Ramos (cell line): ENCODE data around the gene RNF149.

ENCODE experiments used
- in situ Hi-C: fragments of 300-500 bp; cut with MboI; formaldehyde crosslinking; loops from one replicate; pipeline ENCODE4 v1.14.3; 2022; ENCODE audit warnings: low sequenced_read_pairs; ENCODE audit not compliant: unreplicated experiment

RNF149 gene

GRCh38 chr2:101300164-101300563 is 8.3 kb downstream of the RNF149 start:
- in situ Hi-C loops = no loop called here

GRCh38 chr2:101299604-101300003 is 8.9 kb downstream of the RNF149 start:
- in situ Hi-C loops = no loop called here

GRCh38 chr2:101297383-101297782 is 11.1 kb downstream of the RNF149 start:
- in situ Hi-C loops = no loop called here

DNA sequence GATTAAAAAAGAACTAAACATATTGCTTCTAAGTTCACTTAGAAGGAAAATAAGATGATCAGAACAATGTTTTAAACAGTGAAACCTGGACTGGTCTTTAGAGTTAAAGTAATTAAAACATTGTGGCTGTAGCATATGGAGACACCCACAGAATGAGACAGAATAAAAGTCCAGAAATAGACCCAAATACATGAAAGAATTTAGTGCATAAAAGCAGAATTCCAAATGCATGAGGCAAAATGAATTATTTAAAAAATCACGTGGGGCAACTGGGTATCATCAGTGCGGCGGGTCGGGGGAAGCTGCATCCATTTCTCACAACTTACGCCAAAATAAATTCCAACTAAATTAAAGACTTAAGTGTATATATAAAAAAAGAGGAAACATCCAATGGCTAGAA is 12.1 kb downstream of the RNF149 start:
- in situ Hi-C loops = no loop called here

DNA sequence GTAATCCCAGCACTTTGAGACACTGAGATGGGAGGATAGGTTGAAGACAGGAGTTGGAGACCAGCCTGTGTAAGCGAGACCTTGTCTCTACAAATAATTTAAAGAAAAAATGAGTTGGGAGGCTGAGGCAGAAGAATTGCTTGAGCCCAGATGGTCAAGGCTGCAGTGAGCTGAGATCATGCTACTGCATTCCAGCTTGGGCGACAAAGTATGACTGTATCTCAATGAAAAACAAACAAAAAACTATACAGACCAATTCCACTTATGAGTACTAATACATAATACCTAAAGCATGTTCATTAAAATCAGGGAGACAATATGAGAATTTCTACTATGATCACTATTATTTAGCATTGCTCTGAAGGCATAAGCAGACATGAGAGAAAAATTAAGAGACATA is 12.6 kb downstream of the RNF149 start:
- in situ Hi-C loops = no loop called here

DNA sequence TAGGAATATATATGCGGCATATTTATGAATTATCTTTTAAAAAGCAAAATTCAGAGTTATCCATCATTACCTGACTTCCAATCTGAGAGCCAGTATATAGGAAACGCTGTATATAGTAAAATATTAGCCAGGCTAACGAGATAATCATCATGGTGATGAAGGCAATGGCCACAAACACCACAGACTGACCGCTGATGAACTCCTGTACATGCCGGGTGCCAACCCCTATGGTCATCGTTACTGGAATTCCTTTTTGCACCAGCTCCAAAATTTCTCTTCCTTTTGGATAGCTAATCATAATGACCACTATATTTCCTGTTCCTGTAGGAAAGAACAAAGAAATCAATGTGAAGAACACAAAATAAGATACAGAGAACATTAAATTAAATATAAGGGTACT is 13.6 kb downstream of the RNF149 start:
- in situ Hi-C loops = no loop called here

- in situ Hi-C loops = no loop called here
Measured at GRCh38 chr2:101293544-101293943, 15.0 kb downstream of the RNF149 start.

DNA sequence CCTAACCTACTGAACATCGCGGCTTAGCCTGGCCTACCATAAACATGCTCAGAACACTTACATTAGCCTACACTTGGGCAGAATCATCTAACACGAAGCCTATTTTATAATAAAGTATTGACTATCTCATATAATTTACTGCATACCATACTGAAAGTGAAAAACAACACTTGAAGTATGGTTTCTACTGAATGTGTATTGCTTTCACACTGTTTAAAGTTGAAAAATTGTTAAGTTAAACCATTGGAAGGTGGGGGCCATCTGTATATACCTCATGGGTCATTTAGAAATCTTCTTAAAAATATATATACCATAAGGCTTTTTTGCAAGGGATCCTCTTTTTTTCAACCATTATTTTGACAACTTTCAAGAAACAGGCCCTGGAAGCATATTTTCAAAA is 16.5 kb downstream of the RNF149 start:
- in situ Hi-C loops = no loop called here

DNA sequence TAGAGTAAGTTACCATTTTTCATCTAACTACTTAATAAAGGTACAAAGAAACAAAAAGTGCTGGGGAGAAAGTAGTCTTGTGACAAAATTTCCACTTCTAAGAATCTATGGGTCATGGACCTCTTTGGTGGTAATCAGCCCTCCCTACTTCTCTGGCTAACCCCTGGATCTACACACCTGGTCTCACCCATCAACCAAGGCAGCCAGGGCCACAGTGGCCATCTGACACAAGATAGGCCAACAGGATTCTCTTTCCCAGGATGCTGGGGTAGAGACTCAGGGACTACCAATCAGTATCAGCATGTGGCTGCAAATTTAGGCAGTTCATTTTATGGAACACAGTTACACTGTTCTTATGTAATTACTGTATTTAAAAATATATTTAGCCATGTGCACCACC is 17.8 kb downstream of the RNF149 start:
- in situ Hi-C loops = no loop called here

GRCh38 chr2:101287303-101287702 is 21.2 kb downstream of the RNF149 start:
- in situ Hi-C loops = no loop called here

- in situ Hi-C loops = no loop called here
Measured at GRCh38 chr2:101286684-101287083, 21.8 kb downstream of the RNF149 start.

DNA sequence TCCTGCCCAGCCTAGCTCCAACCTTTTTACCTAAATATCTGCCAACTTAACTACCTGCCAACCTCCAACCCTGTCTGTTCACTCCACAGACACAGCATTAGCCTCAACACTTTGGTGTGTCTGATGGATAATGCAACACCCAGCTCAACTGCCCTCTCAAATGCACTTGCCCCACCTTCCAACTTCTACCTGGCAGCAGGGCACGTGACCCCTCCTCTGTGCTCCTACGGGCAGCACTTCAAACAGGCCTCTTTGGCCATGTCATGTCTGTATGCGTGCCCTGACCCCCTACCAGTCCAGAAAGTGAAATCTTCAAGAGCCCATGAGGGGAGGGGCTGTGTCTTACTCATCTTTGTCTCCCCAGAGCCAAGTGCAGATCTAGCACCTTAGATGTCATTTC is 25.5 kb downstream of the RNF149 start:
- in situ Hi-C loops = no loop called here

DNA sequence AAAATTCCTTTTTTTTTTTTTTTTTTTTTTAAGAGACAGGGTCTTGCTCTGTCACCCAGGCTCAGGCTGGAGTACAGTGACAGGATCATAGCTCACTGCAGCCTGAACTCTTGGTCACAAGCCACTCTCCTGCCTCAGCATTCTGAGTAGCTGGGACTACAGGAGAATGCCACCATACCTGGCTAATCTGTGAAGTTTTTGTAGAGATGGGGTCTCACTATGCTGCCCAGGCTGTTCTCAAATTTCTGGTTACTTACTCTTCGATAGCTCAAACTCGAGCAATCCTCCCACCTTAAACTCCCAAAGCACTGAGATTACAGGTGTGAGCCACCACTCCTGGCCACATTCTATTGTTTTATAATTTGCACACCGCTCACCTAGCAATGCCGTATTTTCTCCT is 27.0 kb downstream of the RNF149 start:
- in situ Hi-C loops = no loop called here

GRCh38 chr2:101278925-101279324 is 29.6 kb downstream of the RNF149 start:
- in situ Hi-C loops = no loop called here

GRCh38 chr2:101277111-101277510 is 31.4 kb downstream of the RNF149 start:
- in situ Hi-C loops = no loop called here

GRCh38 chr2:101274142-101274541 is 34.4 kb downstream of the RNF149 start:
- in situ Hi-C loops = no loop called here

- in situ Hi-C loops = no loop called here
Measured at GRCh38 chr2:101273056-101273455, 35.4 kb downstream of the RNF149 start.

DNA sequence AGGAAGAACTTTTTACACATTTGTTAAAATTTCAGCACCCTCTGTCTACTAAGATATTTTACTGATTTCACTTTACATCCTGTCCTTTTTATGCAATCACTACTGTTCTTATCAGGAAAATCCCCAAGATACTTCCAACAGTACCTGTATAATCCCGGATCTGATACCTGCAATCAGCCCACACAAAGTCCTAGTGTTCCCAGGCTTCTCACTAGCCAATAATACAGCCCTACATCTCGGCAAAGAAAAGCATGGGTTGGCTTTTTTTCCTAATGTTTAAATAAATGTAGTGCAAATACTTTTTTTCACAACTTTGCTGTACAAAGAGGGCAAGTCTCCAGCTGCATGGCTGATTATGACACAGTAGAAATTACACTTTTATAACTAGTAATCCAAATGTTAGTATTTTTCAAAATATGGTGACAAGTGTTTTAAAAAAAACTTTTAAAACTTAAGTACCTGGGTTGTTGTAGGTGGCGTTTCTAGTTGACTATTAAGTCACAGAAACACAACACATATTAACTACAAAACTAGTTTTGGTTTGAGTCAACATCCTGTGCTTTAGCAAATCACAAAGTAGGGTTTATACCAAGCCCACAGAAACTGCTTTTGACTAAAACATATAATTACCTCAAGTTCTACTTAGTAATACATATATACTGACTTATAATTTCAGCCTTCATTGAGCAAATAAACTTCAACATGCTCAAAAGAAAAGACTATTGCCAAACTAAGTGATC is 36.3 kb downstream of the RNF149 start:
- in situ Hi-C loops = no loop called here

DNA sequence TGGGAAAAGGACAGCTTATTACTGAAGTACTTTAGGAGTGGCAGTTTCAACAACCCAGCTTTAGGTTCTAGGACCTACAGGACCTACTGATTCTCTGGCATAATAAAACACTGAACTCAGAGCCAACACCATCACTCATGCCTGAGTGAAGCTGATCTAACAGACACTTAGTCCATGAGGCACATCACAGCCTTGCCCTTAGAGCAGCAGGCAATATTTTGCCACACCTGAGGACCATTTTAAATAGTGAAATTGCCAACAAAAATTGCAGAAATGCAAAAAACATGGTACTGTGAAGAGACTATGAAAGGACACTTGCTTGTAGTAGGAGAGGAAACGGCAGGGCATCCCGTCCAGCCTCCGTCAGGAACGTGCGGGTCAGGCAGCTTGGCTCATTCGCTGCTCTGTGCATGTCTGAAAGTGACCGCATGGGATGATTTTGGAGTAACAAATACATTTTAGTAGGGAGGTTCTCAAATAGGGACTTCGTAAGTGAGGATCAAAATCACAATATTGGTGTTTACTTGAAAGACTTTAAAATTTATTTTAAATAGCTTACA is 37.7 kb downstream of the RNF149 start:
- in situ Hi-C loops = no loop called here

- in situ Hi-C loops = no loop called here
Measured at GRCh38 chr2:101267671-101268656, 40.5 kb downstream of the RNF149 start.

DNA sequence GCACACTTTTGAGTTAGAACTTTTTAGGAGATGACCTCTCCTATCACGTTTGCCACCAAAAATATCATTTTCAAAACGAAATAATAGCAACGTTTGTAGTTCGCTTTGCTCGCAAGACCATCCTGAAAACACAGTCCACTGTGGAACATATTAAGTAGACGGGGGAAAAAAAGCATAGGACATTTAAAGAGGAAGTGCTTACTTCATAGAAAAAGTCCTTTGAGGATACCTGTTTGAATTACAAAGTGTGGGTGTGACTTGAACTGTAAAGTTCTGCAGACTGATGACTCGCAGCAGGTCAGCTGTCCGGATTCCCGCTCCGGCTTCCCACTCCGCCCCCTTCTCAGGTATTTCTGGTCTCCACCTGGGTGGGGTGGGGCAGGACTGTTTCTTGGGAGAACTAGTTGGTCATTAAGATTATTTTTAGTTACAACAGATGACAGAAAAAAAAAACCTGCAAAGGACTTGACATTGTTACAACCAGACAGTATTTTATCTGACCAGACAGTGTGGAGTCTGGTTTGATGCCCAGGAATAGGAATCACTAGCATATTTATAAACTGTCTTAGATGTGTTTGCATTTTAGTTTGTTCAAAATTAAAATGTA is 42.5 kb downstream of the RNF149 start:
- in situ Hi-C loops = no loop called here
